ENCODE measurements around the gene SLC6A8.

Gene SLC6A8

GRCh38 chrX:153701706-153702105 lies 14.0 kb downstream of the SLC6A8 start:
- Histone ChIP-seq H3K18ac (ENCODE audit: low read length) (no peak overlapping the region), H3K23ac (ENCODE audit: low read depth, low read length, poor library complexity) (no peak overlapping the region), H2AFZ (ENCODE audit: low read length) (no peak overlapping the region), H2AK5ac (ENCODE audit: low read depth, low read length) (no peak overlapping the region), H3K27me3 (ENCODE audit: control insufficient read depth in 3 of 3, insufficient read depth in 3 of 3, low read depth in 1 of 3, low read length in 3 of 3) (peaks cover 0 to 26% (median 0%) of the 10 kb centered on the region in 3 experiments), H3K9me3 (replicated peaks in 1 of 2; ENCODE audit: control insufficient read depth in 2 of 2, insufficient read depth in 1 of 2, low read depth in 1 of 2, low read length in 2 of 2) (no peaks in the 10 kb centered on the region), H3K4me2 (ENCODE audit: insufficient read depth, low read length, poor library complexity, severe bottlenecking) (no peak overlapping the region), H4K8ac (ENCODE audit: low read depth, low read length) (no peak overlapping the region), H2BK5ac (ENCODE audit: low read length) (no peak overlapping the region), H2BK120ac (ENCODE audit: low read depth, low read length) (no peak overlapping the region), H3K27ac (replicated peaks; ENCODE audit: low read length) (no peak overlapping the region), H4K91ac (ENCODE audit: low read depth, low read length, poor library complexity) (no peak overlapping the region), H2BK15ac (ENCODE audit: low read length) (no peak overlapping the region), H3K36me3 (replicated peaks in 1 of 2; ENCODE audit: control insufficient read depth in 2 of 2, insufficient read depth in 2 of 2, low read length in 2 of 2) (peaks cover 2 to 36% of the 10 kb centered on the region in 2 donors), H3K9ac (ENCODE audit: low read depth, low read length, poor library complexity) (no peak overlapping the region), H3K4me1 (ENCODE audit: control insufficient read depth in 2 of 2, insufficient read depth in 1 of 2, low read depth in 1 of 2, low read length in 2 of 2) (no peaks in the 10 kb centered on the region), H3K4me3 (ENCODE audit: low read length in 2 of 2) (no peak overlapping the region), H2BK12ac (ENCODE audit: low read length) (no peak overlapping the region), H3K14ac (ENCODE audit: low read length) (no peak overlapping the region), H3K4ac (ENCODE audit: low read length) (no peak overlapping the region), H3K79me1 (ENCODE audit: low read depth, low read length) (peaks cover 2% of the 10 kb centered on the region)
- DNase-seq (ENCODE audit: low spot score) = no peak
- no CpG with 5 or more reads among the region's 12 CpGs for WGBS, 2 donors (ENCODE audit: extremely low coverage in 2 of 2, insufficient read length in 2 of 2, insufficient replicate concordance in 1 of 2)

- H2BK120ac ChIP-seq (ENCODE audit: low read depth, low read length) = no peak overlapping the region
- H3K27ac ChIP-seq (replicated peaks; ENCODE audit: low read length) = no peak overlapping the region
- no peak overlapping the region for H3K23ac ChIP-seq (ENCODE audit: low read depth, low read length, poor library complexity)
These were observed 14.8 kb downstream of the SLC6A8 start for GRCh38 chrX:153702336-153703035.

GRCh38 chrX:153703036-153703370 lies 15.3 kb downstream of the SLC6A8 start:
- no peak overlapping the region for H4K91ac ChIP-seq (ENCODE audit: low read depth, low read length, poor library complexity)
- H4K8ac ChIP-seq (ENCODE audit: low read depth, low read length) = no peak overlapping the region
- H3K4ac ChIP-seq (ENCODE audit: low read length) = no peak overlapping the region
- no peak overlapping the region for H3K4me2 ChIP-seq (ENCODE audit: insufficient read depth, low read length, poor library complexity, severe bottlenecking)
- H3K9me3 ChIP-seq (replicated peaks in 1 of 2; ENCODE audit: control insufficient read depth in 2 of 2, insufficient read depth in 1 of 2, low read depth in 1 of 2, low read length in 2 of 2) = no peaks in the 10 kb centered on the region
- no peak overlapping the region for H2AFZ ChIP-seq (ENCODE audit: low read length)
- no peak overlapping the region for H2BK15ac ChIP-seq (ENCODE audit: low read length)
- H2AK5ac ChIP-seq (ENCODE audit: low read depth, low read length) = no peak overlapping the region
- H3K36me3 ChIP-seq (replicated peaks in 1 of 2; ENCODE audit: control insufficient read depth in 2 of 2, insufficient read depth in 2 of 2, low read length in 2 of 2) = peaks cover 2 to 31% of the 10 kb centered on the region in 2 donors
- peaks cover 2% of the 10 kb centered on the region for H3K79me1 ChIP-seq (ENCODE audit: low read depth, low read length)
- no peak for DNase-seq (ENCODE audit: low spot score)
- no peak overlapping the region for H2BK120ac ChIP-seq (ENCODE audit: low read depth, low read length)
- H3K18ac ChIP-seq (ENCODE audit: low read length) = no peak overlapping the region
- no peak overlapping the region for H3K4me3 ChIP-seq (ENCODE audit: low read length in 2 of 2)
- no peak overlapping the region for H2BK12ac ChIP-seq (ENCODE audit: low read length)
- H3K27me3 ChIP-seq (ENCODE audit: control insufficient read depth in 3 of 3, insufficient read depth in 3 of 3, low read depth in 1 of 3, low read length in 3 of 3) = peaks cover 0 to 20% (median 0%) of the 10 kb centered on the region in 3 experiments
- no peak overlapping the region for H3K14ac ChIP-seq (ENCODE audit: low read length)
- no CpG with 5 or more reads among the region's 16 CpGs for WGBS, 2 donors (ENCODE audit: extremely low coverage in 2 of 2, insufficient read length in 2 of 2, insufficient replicate concordance in 1 of 2)
- no peak overlapping the region for H2BK5ac ChIP-seq (ENCODE audit: low read length)
- H3K27ac ChIP-seq (replicated peaks; ENCODE audit: low read length) = no peak overlapping the region
- H3K23ac ChIP-seq (ENCODE audit: low read depth, low read length, poor library complexity) = no peak overlapping the region
- H3K9ac ChIP-seq (ENCODE audit: low read depth, low read length, poor library complexity) = no peak overlapping the region
- no peaks in the 10 kb centered on the region for H3K4me1 ChIP-seq (ENCODE audit: control insufficient read depth in 2 of 2, insufficient read depth in 1 of 2, low read depth in 1 of 2, low read length in 2 of 2)

More at GRCh38 chrX:153702336-153703035, 14.8 kb downstream of the SLC6A8 start:
- Histone ChIP-seq H3K4ac (ENCODE audit: low read length) (no peak overlapping the region), H3K9ac (ENCODE audit: low read depth, low read length, poor library complexity) (no peak overlapping the region), H2BK15ac (ENCODE audit: low read length) (no peak overlapping the region), H3K14ac (ENCODE audit: low read length) (no peak overlapping the region), H3K4me3 (ENCODE audit: low read length in 2 of 2) (no peak overlapping the region), H3K4me1 (ENCODE audit: control insufficient read depth in 2 of 2, insufficient read depth in 1 of 2, low read depth in 1 of 2, low read length in 2 of 2) (no peaks in the 10 kb centered on the region), H2BK5ac (ENCODE audit: low read length) (no peak overlapping the region), H2BK12ac (ENCODE audit: low read length) (no peak overlapping the region), H4K8ac (ENCODE audit: low read depth, low read length) (no peak overlapping the region), H3K4me2 (ENCODE audit: insufficient read depth, low read length, poor library complexity, severe bottlenecking) (no peak overlapping the region), H3K9me3 (replicated peaks in 1 of 2; ENCODE audit: control insufficient read depth in 2 of 2, insufficient read depth in 1 of 2, low read depth in 1 of 2, low read length in 2 of 2) (no peaks in the 10 kb centered on the region), H3K36me3 (replicated peaks in 1 of 2; ENCODE audit: control insufficient read depth in 2 of 2, insufficient read depth in 2 of 2, low read length in 2 of 2) (peaks cover 2 to 31% of the 10 kb centered on the region in 2 donors), H4K91ac (ENCODE audit: low read depth, low read length, poor library complexity) (no peak overlapping the region), H2AFZ (ENCODE audit: low read length) (no peak overlapping the region), H3K79me1 (ENCODE audit: low read depth, low read length) (peaks cover 2% of the 10 kb centered on the region), H2AK5ac (ENCODE audit: low read depth, low read length) (no peak overlapping the region), H3K18ac (ENCODE audit: low read length) (no peak overlapping the region), H3K27me3 (ENCODE audit: control insufficient read depth in 3 of 3, insufficient read depth in 3 of 3, low read depth in 1 of 3, low read length in 3 of 3) (peaks cover 0 to 22% (median 0%) of the 10 kb centered on the region in 3 experiments)
- no peak for DNase-seq (ENCODE audit: low spot score)
- WGBS, 2 donors (ENCODE audit: extremely low coverage in 2 of 2, insufficient read length in 2 of 2, insufficient replicate concordance in 1 of 2) = no CpG with 5 or more reads among the region's 23 CpGs

DNA sequence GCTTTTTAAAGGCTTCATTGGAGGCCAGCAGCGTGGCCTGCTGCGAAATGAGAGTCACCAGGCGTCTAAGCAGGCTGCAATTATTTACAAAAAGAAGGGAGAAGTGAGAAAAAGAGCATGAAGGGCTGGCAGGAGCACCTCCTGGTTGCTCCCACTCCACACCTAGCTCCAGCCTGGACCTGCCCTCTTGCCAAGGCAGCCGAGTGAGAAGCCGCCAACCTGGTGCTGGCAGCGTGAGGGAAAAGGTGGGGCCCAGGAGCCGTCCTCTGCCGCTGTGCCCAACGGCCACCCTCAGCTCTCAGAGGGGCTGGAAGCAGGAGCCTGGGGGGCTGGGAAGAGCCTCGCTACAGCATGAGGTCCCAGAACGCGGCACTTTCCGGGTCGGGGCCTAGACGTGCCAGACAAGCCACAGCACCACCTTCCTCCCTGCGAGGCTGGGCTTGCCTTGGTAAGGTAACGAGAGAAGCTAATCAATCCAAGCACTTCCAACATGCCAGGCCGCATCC lies 16.3 kb downstream of the SLC6A8 start:
- Histone ChIP-seq H2AK5ac (ENCODE audit: low read depth, low read length) (no peak overlapping the region), H2BK5ac (ENCODE audit: low read length) (no peak overlapping the region), H3K4ac (ENCODE audit: low read length) (no peak overlapping the region), H3K14ac (ENCODE audit: low read length) (no peak overlapping the region), H2AFZ (ENCODE audit: low read length) (no peak overlapping the region), H2BK12ac (ENCODE audit: low read length) (no peak overlapping the region), H4K8ac (ENCODE audit: low read depth, low read length) (no peak overlapping the region), H3K27me3 (ENCODE audit: control insufficient read depth in 3 of 3, insufficient read depth in 3 of 3, low read depth in 1 of 3, low read length in 3 of 3) (peaks cover 0 to 18% (median 0%) of the 10 kb centered on the region in 3 experiments), H3K79me1 (ENCODE audit: low read depth, low read length) (peaks cover 2% of the 10 kb centered on the region), H2BK15ac (ENCODE audit: low read length) (no peak overlapping the region), H3K4me1 (ENCODE audit: control insufficient read depth in 2 of 2, insufficient read depth in 1 of 2, low read depth in 1 of 2, low read length in 2 of 2) (no peaks in the 10 kb centered on the region), H2BK120ac (ENCODE audit: low read depth, low read length) (no peak overlapping the region), H3K9ac (ENCODE audit: low read depth, low read length, poor library complexity) (no peak overlapping the region), H3K27ac (replicated peaks; ENCODE audit: low read length) (no peak overlapping the region), H3K4me2 (ENCODE audit: insufficient read depth, low read length, poor library complexity, severe bottlenecking) (no peak overlapping the region), H3K9me3 (replicated peaks in 1 of 2; ENCODE audit: control insufficient read depth in 2 of 2, insufficient read depth in 1 of 2, low read depth in 1 of 2, low read length in 2 of 2) (no peaks in the 10 kb centered on the region), H3K4me3 (ENCODE audit: low read length in 2 of 2) (no peak overlapping the region), H3K23ac (ENCODE audit: low read depth, low read length, poor library complexity) (no peak overlapping the region), H4K91ac (ENCODE audit: low read depth, low read length, poor library complexity) (no peak overlapping the region), H3K36me3 (replicated peaks in 1 of 2; ENCODE audit: control insufficient read depth in 2 of 2, insufficient read depth in 2 of 2, low read length in 2 of 2) (peaks cover 2 to 31% of the 10 kb centered on the region in 2 donors), H3K18ac (ENCODE audit: low read length) (no peak overlapping the region)
- no peak for DNase-seq (ENCODE audit: low spot score)
- no CpG with 5 or more reads among the region's 18 CpGs for WGBS, 2 donors (ENCODE audit: extremely low coverage in 2 of 2, insufficient read length in 2 of 2, insufficient replicate concordance in 1 of 2)
